Measurements from ENCODE around the gene FXYD3.

DNA sequence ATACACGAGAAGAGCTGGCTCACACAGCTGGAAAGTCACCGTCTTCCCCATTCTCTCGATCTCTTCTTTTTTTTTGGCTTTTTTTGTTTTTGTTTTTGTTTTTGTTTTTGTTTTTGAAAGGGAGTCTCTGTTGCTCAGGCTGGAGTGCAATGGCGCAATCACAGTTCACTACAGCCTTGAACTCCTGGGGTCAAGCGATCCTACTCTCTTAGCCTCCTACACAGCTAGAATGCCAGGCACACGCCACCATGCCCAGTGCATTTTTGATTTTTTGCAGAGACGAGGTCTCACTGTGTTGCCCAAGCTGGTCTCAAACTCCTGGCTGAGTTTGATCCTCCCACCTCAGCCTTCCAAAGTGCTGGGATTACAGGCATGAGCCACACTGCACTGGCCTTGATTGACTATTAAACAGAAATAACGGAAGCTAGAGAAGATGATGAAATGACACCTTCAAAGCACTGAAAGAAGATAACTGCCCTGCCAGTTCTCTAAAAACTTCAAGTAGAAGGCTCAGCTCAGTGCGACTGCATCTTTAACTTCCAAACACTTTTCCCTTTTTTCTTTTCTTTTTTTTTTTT lies 4.0 kb downstream of the FXYD3 start:
- TF ChIP-seq, protein P1, sequence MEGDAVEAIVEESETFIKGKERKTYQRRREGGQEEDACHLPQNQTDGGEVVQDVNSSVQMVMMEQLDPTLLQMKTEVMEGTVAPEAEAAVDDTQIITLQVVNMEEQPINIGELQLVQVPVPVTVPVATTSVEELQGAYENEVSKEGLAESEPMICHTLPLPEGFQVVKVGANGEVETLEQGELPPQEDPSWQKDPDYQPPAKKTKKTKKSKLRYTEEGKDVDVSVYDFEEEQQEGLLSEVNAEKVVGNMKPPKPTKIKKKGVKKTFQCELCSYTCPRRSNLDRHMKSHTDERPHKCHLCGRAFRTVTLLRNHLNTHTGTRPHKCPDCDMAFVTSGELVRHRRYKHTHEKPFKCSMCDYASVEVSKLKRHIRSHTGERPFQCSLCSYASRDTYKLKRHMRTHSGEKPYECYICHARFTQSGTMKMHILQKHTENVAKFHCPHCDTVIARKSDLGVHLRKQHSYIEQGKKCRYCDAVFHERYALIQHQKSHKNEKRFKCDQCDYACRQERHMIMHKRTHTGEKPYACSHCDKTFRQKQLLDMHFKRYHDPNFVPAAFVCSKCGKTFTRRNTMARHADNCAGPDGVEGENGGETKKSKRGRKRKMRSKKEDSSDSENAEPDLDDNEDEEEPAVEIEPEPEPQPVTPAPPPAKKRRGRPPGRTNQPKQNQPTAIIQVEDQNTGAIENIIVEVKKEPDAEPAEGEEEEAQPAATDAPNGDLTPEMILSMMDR (IDR thresholded peaks at IDR 0.05; ENCODE audit: low read depth, low read length): no peak
- TF ChIP-seq EZH2phosphoT487 (IDR thresholded peaks at IDR 0.05; ENCODE audit: low read depth): no peak

Data from OCI-LY3 (cell line).